ENCODE data around the gene PCGF3.
A peak's percentile ranks its signal among the peaks of the same experiment; 100 is the strongest.
"Not testable (repeated sequence)": the region's sequence is repeated elsewhere in the genome, so short reads cannot be mapped to it uniquely, and the experiment has no call there.

PCGF3 gene

DNA sequence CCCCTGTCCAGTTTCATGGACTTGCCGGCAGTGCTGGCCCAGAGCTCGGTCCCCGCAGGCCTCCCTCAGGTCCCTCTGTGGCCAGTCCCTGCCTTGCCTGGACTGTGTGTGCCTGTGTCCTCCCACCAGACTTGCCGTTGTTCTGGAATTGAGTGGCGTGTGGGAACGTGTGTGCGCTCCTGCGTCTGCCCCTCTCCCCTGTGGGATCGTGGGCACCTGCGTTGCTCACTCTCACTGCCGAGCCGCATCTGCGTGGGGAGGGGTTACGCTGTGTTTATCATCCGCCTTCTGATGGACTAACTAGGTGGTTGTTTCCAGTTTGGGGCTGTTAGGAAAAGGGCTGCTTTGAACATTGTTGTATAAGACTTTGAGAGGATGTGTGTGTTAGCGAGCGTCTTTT, 21.2 kb downstream of the PCGF3 start:
- DNase-seq = no peak

DNA sequence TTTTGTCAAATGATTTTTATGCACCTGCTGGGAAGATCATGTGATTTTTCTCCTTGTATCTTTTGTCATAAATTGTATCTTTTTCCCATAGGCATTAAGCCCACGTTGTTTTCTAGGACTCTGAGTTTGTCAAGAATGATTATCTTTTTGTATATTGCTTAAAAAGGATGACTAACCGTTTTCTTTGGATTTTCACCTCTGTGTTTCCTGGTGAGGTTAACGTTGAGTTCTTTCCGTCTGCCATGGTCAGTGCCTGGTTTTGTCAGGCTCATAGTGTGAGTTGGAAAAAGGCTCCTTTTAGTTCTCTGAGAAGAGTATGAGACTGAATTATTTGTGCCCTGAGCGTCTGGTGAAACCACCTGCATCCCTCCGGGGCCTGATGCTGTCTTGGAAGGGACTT, 21.9 kb downstream of the PCGF3 start:
- no peak for DNase-seq

DNA sequence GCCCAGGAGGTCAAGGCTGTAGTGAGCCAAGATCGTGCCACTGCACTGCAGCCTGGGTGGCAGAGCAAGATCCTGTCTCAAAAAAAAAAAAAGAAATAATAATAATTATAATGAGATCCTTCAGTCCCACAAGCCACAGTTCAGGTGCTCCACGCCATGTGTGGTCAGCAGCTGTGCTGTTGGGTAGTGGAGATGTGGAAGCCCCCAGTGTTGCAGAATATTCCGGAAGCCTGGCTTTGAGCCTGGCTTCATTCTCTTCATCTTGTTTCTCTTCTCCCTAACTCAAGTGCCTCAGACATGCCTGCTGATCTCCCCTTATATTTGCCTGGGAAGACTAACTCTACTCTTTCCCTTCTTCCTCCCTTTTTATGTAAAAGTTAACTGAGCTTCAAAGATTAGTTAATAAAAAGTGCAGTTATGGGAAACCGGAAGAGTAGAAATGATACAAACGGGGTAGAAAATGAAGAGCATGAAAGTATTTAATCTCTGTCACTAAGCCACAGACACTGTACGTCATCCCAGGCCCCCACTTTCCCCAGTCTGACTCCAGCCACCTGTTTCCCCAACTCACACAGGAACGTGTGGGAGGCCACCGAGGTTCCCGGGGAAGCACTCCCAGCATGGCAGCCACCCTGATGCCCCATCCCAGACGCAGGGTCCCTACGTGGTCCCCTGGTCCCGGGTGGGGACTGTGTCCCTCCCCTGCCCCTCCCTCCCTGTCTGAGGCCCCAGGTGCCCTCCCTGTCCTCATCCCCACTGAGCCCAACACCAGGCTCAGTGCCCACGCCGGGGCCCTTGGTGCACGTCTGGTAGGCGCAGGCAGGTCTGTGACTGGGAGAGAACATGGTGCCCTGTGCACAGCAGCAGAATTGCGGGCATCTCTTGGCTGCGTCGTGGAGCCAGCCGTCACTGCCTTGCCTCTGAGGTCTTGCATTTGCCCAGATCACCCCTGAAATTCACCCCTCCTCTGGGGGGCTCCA, 24.0 kb downstream of the PCGF3 start:
- no peak for DNase-seq

DNA sequence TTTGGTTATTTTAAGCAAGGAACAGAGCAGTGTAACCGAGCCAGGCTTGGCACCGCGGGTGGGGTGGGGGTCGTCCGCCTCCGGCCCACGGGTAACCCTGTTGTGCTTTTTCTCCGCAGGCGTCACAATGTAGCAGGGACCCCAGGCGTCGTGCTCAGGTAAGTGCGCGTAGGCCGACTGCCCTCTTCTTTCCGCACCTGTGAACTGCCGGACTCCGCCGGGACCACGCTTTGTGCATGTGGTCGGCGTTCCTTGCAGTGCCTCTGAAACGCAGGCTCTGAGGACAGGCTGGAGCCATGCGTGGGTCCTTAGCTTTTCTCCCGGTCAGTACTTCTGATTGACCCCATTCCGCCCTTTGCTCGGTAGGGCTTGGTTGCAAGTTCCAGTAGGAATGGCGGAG, 24.9 kb downstream of the PCGF3 start:
- no peak for DNase-seq

DNA sequence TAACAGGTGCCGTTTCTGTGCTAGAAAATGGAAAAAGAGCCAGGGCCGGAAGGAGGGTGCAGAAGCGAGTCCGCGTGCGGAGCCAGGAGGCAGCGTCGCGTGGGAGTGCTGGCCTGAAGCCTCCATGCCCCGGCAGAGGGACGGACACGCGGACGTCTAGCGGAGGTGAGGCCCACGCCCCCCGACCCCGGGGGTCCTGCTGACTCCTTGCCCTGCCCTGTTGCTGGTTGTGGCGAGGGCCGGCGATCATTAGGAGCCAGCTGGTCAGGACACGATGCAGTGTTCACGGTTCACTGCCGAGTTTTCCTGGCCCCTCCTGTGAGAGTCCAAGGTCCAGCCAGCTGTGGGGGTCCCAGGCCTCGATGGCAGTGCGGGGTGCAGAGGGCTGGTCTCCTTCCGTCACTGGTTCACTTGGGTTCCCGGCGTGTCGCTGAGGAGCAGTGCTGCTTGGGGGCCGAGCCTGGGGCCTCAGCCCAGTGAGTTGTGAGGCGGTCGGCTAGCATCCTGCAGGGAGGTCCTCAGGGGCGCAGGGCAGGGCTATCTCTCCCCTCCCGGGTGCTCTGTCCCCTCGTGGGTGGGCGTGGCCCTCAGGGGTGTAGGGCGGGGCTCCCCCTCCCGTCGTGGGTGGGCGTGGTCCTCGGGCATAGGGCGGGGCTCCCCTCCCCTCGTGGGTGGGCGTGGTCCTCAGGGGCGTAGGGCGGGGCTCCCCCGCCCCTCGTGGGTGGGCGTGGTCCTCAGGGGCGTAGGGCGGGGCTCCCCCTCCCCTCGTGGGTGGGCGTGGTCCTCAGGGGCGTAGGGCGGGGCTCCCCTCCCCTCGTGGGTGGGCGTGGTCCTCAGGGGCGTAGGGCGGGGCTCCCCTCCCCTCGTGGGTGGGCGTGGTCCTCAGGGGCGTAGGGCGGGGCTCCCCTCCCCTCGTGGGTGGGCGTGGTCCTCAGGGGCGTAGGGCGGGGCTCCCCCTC, 25.6 kb downstream of the PCGF3 start:
- not testable (repeated sequence) for DNase-seq

DNA sequence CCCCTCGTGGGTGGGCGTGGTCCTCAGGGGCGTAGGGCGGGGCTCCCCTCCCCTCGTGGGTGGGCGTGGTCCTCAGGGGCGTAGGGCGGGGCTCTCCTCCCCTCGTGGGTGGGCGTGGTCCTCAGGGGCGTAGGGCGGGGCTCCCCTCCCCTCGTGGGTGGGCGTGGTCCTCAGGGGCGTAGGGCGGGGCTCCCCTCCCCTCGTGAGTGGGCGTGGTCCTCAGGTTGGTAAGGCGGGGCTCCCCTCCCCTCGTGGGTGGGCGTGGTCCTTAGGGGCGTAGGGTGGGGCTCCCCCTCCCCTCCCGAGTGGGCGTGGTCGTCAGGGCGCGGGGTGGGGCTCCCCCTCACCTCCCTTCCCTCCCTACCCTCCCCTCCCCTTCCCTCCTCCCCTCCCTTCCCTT, 26.3 kb downstream of the PCGF3 start:
- not testable (repeated sequence) for DNase-seq

DNA sequence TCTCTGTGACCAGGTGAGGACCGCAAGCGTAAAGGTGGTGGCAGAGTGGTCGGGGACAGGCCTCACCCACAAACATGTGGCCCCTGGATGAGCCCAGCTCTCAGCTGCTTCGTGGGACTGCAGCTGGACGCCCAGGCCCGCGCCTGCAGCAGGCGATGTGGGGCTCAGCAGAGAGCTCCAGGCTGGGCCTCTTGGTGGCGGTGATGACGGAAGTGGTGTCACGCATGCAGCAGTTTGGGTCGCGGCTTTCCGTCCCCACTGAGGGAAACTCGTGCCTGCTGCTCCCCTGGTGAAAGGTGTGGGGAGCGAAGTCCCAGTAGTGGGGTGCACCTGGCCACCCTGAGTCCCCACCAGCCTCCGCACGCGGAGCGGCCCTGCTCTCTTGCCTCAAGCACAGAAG, 26.9 kb downstream of the PCGF3 start:
- DNase-seq = no peak

DNA sequence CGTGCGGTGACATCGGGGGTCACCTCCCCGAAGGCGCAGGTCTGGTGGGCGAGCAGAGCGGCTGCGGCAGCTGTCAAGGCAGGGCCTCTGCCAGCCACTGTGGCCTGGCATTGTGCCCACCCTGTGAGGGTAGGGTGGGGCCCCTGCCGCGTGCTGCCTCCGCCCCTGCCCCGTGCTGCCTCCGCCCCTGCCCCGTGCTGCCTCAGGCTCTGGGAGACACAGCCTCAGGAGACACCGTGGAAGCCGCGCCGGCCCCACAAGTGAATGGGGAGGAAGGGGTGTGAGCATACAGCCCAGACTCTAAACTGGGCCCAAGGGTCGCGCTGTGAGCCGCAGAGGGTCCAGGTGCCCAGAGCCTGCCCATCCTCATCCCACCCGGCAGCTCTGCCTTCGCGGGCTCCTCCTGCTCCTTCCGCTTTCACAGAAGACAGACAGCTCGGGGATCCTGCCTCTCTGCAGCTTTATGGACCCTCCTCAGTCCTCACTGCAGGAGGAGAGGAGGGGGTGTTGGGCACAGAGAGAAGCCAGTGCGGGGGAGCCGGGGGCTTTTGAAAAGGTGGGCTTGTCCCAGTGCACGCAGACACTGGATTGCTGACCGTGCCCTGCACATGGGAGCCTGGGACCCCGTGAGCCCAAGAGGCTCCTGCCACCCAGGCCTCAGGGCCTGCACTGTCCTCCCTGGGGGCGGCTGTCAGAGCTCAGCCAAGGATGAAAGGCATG, 27.4 kb downstream of the PCGF3 start:
- no peak for DNase-seq

DNA sequence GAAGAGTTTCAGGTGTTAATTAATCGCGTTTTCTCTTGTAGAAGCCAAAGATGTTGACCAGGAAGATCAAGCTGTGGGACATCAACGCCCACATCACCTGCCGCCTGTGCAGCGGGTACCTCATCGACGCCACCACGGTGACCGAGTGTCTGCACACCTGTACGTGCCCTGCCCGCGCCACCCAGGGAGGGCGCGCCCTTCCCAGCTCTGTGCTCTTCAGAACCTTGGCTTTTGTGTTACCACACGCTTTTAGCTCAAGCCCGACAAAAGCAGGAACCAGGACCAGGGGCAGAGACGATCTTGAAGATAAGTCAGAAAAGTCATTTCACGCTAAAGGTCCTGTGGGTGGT, 28.0 kb downstream of the PCGF3 start:
- DNase-seq = no peak

DNA sequence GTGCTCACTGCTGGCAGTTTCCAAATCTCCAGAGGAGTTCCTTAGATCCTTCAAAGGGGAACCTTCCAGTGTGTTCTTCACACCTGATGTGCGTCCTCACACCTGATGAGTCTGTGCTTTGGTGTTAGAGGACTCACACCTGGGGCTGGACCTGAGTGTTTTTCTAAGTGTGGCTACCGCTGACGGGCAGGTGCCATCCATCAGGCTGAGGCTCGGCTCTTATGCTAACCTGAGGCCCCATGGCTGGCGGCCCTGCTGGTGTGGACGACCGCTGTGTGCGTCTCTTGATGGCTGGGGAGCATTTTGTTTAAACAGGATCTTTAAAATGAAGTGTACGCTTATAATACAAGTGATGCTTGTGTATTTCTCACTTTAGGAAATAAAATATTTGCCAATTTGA, 28.4 kb downstream of the PCGF3 start:
- no peak for DNase-seq

DNA sequence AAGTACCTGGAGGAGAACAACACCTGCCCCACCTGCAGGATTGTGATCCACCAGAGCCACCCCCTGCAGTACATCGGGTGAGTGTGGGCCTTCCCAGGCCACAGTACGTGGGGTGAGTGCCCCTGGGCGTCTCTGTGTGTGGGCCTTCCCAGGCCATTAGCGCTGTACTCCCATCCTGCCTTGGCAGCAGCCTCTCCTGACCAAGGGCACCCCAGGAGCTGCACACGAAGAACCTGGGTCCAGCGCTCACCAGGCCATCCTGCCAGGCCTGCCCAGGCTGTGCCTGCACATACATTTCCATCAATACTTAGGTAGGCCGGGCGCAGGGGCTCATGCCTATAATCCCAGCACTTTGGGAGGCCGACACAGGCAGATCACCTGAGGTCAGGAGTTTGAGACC, 29.3 kb downstream of the PCGF3 start:
- no peak for DNase-seq

DNA sequence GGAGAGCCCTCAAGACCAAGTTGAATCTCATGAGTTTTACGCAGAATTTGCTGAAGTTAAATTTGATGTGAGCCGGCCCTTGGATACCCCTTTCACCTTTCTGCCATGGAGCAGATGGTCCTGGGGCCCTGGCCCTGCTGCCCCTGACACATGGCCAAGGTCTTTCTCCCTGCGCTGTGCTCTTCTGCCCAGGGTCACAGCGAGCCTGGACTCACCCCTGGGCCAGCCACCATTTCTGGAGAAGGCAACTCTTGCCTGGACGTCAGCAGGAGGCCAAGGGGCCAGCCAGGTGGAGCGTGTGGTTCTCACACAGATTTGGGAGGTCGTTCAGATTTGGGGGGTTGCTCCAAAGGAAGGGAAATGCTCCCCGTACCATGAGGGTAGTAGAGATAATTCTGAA, 30.0 kb downstream of the PCGF3 start:
- DNase-seq = no peak

DNA sequence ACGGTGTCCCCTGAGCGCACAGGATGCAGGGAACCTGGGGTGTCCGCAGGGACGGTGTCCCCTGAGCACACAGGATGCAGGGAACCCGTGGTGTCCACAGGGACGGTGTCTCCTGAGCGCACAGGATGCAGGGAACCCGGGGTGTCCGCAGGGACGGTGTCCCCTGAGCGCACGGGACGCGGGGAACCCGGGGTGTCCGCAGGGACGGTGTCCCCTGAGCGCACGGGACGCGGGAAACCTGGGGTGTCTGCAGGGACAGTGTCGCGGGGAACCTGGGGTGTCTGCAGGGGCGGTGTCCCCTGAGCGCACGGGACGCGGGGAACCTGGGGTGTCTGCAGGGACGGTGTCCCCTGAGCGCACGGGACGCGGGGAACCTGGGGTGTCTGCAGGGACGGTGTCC, 30.9 kb downstream of the PCGF3 start:
- not testable (repeated sequence) for DNase-seq

DNA sequence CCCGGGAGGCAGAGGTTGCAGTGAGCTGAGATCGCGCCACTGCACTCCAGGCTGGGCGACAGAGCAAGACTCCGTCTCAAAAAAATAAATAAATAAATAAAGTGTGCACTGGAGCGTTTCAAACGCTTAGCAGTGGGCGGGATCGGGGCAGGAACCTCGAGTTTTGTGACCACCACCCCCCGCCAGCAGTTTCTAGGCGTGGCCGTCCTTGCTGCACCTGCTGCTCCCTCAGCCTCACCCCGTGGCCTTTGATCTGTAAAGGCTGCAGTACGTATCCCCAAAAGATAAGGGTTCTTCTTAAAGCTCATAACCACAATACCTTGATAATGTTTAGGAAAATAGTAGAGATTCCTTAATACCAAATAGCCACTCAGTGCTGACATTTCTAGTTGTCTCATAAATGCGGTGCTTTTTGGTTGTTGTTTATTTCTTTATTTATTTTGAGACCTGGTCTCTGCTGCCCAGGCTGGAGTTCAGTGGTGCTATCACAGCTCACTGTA, 33.2 kb downstream of the PCGF3 start:
- DNase-seq = no peak

DNA sequence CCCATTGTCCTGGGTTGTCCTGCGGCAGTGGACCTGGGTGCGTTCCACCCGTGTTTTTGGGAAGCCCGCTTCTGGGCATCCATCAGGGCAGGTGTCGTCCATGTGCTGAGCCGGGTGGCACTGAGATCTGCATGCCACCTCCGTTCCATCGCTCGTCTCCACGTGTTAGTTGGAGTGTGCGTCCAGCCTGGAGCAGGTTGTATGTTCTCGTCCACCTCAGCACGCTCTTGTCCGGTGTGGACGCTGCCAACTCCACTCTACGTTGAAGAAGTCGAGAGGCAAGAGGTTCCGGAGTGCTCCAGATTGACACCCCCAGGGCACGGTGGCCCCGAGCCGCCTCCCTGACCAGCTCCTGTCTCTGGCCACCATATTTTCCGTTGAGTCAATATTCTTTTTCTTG, 33.9 kb downstream of the PCGF3 start:
- no peak for DNase-seq

DNA sequence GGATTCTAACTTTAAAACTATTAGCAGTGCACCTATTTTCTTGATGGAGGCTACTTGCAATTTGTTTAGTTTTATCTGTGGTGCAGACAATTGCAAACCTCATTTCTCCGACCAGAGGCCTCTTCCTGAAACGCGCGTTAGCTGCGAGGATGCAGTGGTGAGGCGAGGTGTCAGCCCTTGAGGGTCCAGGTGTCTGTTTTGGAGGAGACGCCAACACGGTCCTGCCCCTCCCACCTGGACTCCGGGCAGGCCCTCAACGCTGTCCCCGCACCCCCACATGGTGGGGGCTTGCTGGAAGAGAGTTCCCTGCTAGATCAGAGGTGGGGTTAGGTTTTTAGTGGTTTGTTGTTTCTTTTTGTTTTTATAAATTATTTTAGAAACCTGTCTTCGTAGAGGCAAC, 34.4 kb downstream of the PCGF3 start:
- DNase-seq = no peak

DNA sequence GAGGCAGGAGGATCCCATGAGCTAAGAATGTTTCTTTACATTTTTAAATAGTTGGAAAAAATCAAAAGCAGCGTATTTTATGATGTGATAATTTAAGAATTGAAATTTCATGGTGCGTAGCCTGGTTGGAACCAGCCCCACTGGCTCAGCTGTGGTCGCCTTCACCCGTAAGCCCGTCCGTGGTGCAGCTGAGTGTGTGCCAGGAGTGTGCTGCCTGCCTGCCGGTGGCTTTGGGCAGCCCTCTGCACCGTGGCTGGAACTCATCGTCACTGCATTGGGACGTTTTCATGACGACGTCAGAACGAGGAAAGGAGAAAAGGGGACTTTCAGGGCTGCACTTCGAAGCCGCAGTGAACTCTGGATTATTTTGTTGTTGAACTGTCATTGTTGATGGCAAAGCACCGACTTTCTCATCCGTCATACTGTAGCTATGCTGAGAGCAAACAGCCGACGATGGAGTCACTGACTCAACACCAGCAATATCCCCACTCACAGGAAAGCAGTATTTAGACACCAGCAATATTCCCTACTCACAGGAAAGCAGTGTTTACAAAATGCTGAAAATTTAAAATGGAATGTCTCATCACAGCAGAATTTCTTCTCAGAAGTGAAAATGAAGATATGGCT, 35.1 kb downstream of the PCGF3 start:
- DNase-seq = no peak

DNA sequence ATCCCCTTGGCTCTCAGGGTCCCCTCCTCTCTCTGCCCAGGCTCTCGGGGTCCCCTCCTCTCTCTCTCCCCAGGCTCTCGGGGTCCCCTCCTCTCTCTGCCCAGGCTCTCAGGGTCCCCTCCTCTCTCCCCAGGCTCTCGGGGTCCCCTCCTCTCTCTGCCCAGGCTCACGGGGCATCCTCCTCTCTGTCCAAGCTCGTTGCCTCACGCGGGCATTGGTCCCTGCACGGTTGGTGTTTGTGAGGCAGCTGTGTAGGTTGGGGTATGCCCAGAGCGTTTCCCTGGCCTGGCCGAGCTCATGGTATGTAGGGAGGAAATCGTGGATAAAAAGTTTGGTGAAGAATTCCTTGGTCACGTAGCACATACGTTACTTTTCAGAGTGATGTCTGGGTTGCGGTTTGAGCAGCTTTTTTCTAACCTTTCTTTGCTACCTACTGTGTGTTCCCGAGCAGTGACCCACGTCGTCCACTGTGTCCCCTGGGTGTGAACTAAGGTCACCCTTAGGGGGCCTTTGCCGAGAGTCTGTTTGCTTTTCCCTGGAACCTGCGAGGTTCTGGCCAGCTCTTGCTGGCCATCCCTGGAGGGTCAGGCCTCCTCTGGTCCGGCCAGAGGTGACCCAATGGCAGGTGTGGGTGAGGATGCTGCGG, 36.6 kb downstream of the PCGF3 start:
- DNase-seq = no peak

DNA sequence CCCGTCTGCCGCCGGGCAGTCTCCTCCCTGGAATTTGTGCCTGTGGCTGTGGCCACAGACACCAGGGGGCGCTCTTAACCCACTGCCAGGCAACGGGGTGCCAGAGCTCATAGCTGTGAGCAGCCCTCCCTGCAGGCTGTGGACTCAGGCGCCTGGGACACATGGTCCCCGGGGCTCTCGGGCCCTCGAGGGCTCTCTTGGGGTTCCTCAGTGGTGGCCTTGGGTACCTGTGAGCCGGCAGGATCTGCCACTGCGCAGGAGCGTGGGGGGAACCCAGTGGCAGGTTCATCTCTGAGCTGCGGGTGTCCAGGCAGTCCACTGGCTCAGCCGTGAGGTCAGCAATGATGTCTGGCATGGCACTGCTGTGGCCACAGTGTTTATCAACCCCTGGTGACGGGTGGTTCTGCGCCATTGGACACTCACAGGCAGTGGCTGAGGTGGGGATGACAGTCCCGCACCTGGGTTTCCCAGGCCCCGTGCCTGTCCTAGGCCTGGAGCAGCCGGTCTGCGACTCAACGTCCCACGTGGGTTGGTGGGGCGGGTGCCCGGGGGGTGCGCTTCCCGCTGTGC, 37.2 kb downstream of the PCGF3 start:
- peak; percentile 65 for DNase-seq

DNA sequence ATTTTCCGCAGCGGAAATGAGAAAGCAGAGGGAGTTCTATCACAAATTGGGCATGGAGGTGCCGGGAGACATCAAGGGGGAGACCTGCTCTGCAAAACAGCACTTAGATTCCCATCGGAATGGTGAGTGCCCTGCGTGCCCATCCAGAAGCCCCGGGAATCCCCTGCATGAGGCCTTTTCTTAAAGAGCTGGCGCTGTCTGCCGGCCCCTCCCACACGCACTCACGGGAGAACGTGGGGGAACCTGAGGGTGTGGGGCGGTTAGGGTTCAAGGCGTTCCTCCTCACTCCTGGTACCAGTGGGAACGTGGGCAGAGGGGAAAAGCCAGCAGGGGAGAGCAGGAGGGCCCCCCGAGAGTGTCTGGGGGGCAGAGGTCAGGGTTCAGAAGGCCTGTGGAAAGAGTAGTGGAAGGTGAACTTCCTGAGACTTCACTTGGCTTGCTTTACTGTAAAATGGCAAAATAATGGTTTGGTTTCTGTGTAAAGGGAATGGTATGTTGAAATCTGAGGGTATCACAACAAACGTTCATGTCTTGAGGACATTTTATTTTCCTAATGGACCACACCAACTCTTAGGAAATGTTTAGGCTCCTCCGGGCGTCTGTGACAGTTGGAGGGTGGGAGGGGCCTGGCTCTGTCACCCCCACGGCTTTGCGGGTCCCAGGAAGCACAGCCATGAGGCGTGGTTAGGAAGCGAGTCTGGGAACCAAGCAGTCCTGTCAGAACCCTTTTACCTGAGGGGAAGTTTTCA, 38.0 kb downstream of the PCGF3 start:
- no peak for DNase-seq

All from central memory CD4-positive, alpha-beta T cell (primary cell).